ENCODE results near the gene TNNT2. TPM values are rescaled to one million over a fixed set of nuclear protein-coding genes. Genes with fewer than 3 reads are reported as not detected.

Gene TNNT2
- total RNA-seq, 1 experiment from 2014 or later = 0.90 TPM

- BruUV-seq (replicated peaks) = no TSS peak
- no peak overlapping the region for H3K4me3 ChIP-seq (ENCODE audit: low read depth, low read length, poor library complexity, severe bottlenecking)
- ChIA-PET CTCF (no interaction called here), POLR2A (ENCODE audit: low non-redundant PET) (interaction anchor here (0.5 to 0.6 kb wide), 2 partner anchors 180 to 291 kb away, joined by 4 to 5 read pairs; no protein-coding TSS in a partner anchor)
- H3K27me3 ChIP-seq (replicated peaks; ENCODE audit: insufficient read depth, low read depth, low read length, poor library complexity) = no peaks in the 10 kb centered on the region
- no peaks in the 10 kb centered on the region for H3K36me3 ChIP-seq (ENCODE audit: insufficient read depth, low read length, poor library complexity, severe bottlenecking)
- intact Hi-C loops (cut with micrococcal nuclease; ENCODE audit: unreplicated experiment) = no loop called here
- no peak for DNase-seq (ENCODE audit: low spot score)
- H3K4me1 ChIP-seq (ENCODE audit: insufficient read depth, low read length, poor library complexity, severe bottlenecking) = no peaks in the 10 kb centered on the region
- no peak overlapping the region for H3K27ac ChIP-seq (ENCODE audit: low read depth, low read length, poor library complexity, severe bottlenecking)
- no peaks in the 10 kb centered on the region for H3K9me3 ChIP-seq (ENCODE audit: low read depth, low read length, poor library complexity, severe bottlenecking)
- TF ChIP-seq CTCF (conservative IDR thresholded peaks at IDR 0.05; ENCODE audit: low read depth, low read length) = no peak
- TF ChIP-seq EZH2 (IDR thresholded peaks at IDR 0.05; ENCODE audit: borderline replicate concordance, low read depth, low read length, poor library complexity, severe bottlenecking) = no peak
Measured at GRCh38 chr1:201423655-201424054, 46.2 kb upstream of the TNNT2 start.

- no TSS peak for BruUV-seq (replicated peaks)
- Histone ChIP-seq H3K9me3 (ENCODE audit: low read depth, low read length, poor library complexity, severe bottlenecking) (no peaks in the 10 kb centered on the region), H3K36me3 (ENCODE audit: insufficient read depth, low read length, poor library complexity, severe bottlenecking) (no peaks in the 10 kb centered on the region), H3K27me3 (replicated peaks; ENCODE audit: insufficient read depth, low read depth, low read length, poor library complexity) (no peaks in the 10 kb centered on the region), H3K4me1 (ENCODE audit: insufficient read depth, low read length, poor library complexity, severe bottlenecking) (no peaks in the 10 kb centered on the region), H3K27ac (ENCODE audit: low read depth, low read length, poor library complexity, severe bottlenecking) (no peak overlapping the region), H3K4me3 (ENCODE audit: low read depth, low read length, poor library complexity, severe bottlenecking) (no peak overlapping the region)
- CTCF ChIA-PET = no interaction called here
- no peak for DNase-seq (ENCODE audit: low spot score)
- TF ChIP-seq CTCF (conservative IDR thresholded peaks at IDR 0.05; ENCODE audit: low read depth, low read length) (no peak), EZH2 (IDR thresholded peaks at IDR 0.05; ENCODE audit: borderline replicate concordance, low read depth, low read length, poor library complexity, severe bottlenecking) (no peak)
- intact Hi-C loops (cut with micrococcal nuclease; ENCODE audit: unreplicated experiment) = no loop called here
- POLR2A ChIA-PET (ENCODE audit: low non-redundant PET) = no interaction called here
Measured at GRCh38 chr1:201422436-201423030, 45.1 kb upstream of the TNNT2 start.

GRCh38 chr1:201422026-201422425 is 44.5 kb upstream of the TNNT2 start:
- ChIA-PET POLR2A (ENCODE audit: low non-redundant PET) (no interaction called here), CTCF (no interaction called here)
- no peaks in the 10 kb centered on the region for H3K27me3 ChIP-seq (replicated peaks; ENCODE audit: insufficient read depth, low read depth, low read length, poor library complexity)
- no peaks in the 10 kb centered on the region for H3K36me3 ChIP-seq (ENCODE audit: insufficient read depth, low read length, poor library complexity, severe bottlenecking)
- no peaks in the 10 kb centered on the region for H3K9me3 ChIP-seq (ENCODE audit: low read depth, low read length, poor library complexity, severe bottlenecking)
- no peak overlapping the region for H3K4me3 ChIP-seq (ENCODE audit: low read depth, low read length, poor library complexity, severe bottlenecking)
- H3K27ac ChIP-seq (ENCODE audit: low read depth, low read length, poor library complexity, severe bottlenecking) = no peak overlapping the region
- no TSS peak for BruUV-seq (replicated peaks)
- TF ChIP-seq CTCF (conservative IDR thresholded peaks at IDR 0.05; ENCODE audit: low read depth, low read length) (no peak), EZH2 (IDR thresholded peaks at IDR 0.05; ENCODE audit: borderline replicate concordance, low read depth, low read length, poor library complexity, severe bottlenecking) (no peak)
- intact Hi-C loops (cut with micrococcal nuclease; ENCODE audit: unreplicated experiment) = no loop called here
- DNase-seq (ENCODE audit: low spot score) = no peak
- no peaks in the 10 kb centered on the region for H3K4me1 ChIP-seq (ENCODE audit: insufficient read depth, low read length, poor library complexity, severe bottlenecking)

All from A673 (cell line).